GM12878 (cell line): ENCODE results near the gene USP34. TPM values are rescaled to one million over a fixed set of nuclear protein-coding genes. Genes with fewer than 3 reads are reported as not detected.

ENCODE experiments used
- ATAC-seq: fragments of 200-7000 bp; cut with Tn5 transposase; 3 replicates; pipeline ENCODE4 v1.9.1; 2020; ENCODE audit warnings: mild to moderate bottlenecking, moderate library complexity
- BruUV-seq: library from RNA; stranded (reverse); fragments of 400-500 nt; replicated peaks from 2 replicates; lab custom pipeline; 2021; lab: Mats Ljungman, UMichigan
- CTCF ChIA-PET: fragments of 300-600 bp; sonication (Branson Sonifier 250); formaldehyde crosslinking; extraction: SDS; loops from one replicate; lab custom pipeline; 2021; ENCODE audit warnings: inconsistent platforms; lab: Yijun Ruan, JAX
- POLR2A ChIA-PET: fragments of 350-600 bp; formaldehyde crosslinking; extraction: SDS; loops from one replicate; lab custom pipeline; 2021; ENCODE audit warnings: inconsistent platforms; lab: Charles Lee
- RAD21 ChIA-PET: fragments of 300-600 bp; sonication (Branson Sonifier 250); formaldehyde crosslinking; loops from one replicate; lab custom pipeline; 2023; ENCODE audit warnings: antibody characterized with exemption; ENCODE audit not compliant: unreplicated experiment; lab: Charles Lee
- SMC1A ChIA-PET: fragments of 300-600 bp; sonication (Branson Sonifier 250); formaldehyde crosslinking; loops from one replicate; lab custom pipeline; 2023; ENCODE audit not compliant: unreplicated experiment, uncharacterized antibody; lab: Charles Lee
- DNase-seq: peaks from one replicate; pipeline ENCODE4 v3.0.0-alpha.2; 2011; ENCODE audit warnings: low read depth, low spot score
- FAIRE-seq: peaks from 3 replicates; lab custom pipeline; 2011; peaks lifted over from hg19 to GRCh38; lab: Jason Lieb, UNC
- H2AFZ ChIP-seq: 2 replicates; pipeline ENCODE4 v1.6.0; 2011; ENCODE audit warnings: low read depth, low read length, control low read depth; ENCODE audit not compliant: control insufficient read depth
- H3K27ac ChIP-seq: 2 replicates; pipeline ENCODE4 v1.5.1; 2011; ENCODE audit warnings: control low read depth; ENCODE audit not compliant: control insufficient read depth, insufficient read depth
- H3K27me3 ChIP-seq, 2 experiments: replicated peaks in 1 of 2; 2 replicates each; pipeline versions ENCODE4 v1.6.0 to v1.6.1; 2011; ENCODE audit warnings: low read length in 1 of 2; ENCODE audit not compliant: control insufficient read depth in 2 of 2, insufficient read depth in 2 of 2
- H3K36me3 ChIP-seq, 2 experiments: 2 replicates each; pipeline ENCODE4 v1.5.1; 2011; ENCODE audit warnings: low read length in 1 of 2; ENCODE audit not compliant: control insufficient read depth in 2 of 2, insufficient read depth in 2 of 2
- H3K4me1 ChIP-seq: 2 replicates; pipeline ENCODE4 v1.6.1; 2011; ENCODE audit warnings: mild to moderate bottlenecking, low read length, moderate library complexity, mixed read lengths; ENCODE audit not compliant: control insufficient read depth, insufficient read depth
- H3K4me2 ChIP-seq: 2 replicates; pipeline ENCODE4 v1.6.0; 2011; ENCODE audit warnings: control low read depth; ENCODE audit not compliant: control insufficient read depth, insufficient read depth
- H3K4me3 ChIP-seq: fragments of 200-600 bp; sonication (generic); 2 replicates; pipeline ENCODE4 v1.5.1; 2016
- H3K79me2 ChIP-seq: 2 replicates; pipeline ENCODE4 v1.6.0; 2011; ENCODE audit warnings: low read length; ENCODE audit not compliant: control insufficient read depth, insufficient read depth
- H3K9ac ChIP-seq: 2 replicates; pipeline ENCODE4 v1.8.0; 2011; ENCODE audit warnings: low read length, control low read depth, mixed read lengths; ENCODE audit not compliant: control insufficient read depth, insufficient read depth
- H3K9me3 ChIP-seq: replicated peaks from 3 replicates; pipeline ENCODE4 v1.5.1; 2011; ENCODE audit warnings: mild to moderate bottlenecking, low read length; ENCODE audit not compliant: control insufficient read depth, insufficient read depth
- H4K20me1 ChIP-seq: 2 replicates; pipeline ENCODE4 v1.6.0; 2011; ENCODE audit not compliant: control insufficient read depth, insufficient read depth
- EED ChIP-seq: sonication (generic); IDR thresholded peaks from 2 replicates; pipeline ENCODE4 v1.6.1; 2016; ENCODE audit warnings: antibody characterized with exemption, low read depth
- MEF2B ChIP-seq: fragments of 450-650 bp; IDR thresholded peaks from 2 replicates; pipeline ENCODE4 v1.6.1; 2018; ENCODE audit warnings: mild to moderate bottlenecking, moderate library complexity; ENCODE audit not compliant: partially characterized antibody, poor library complexity, severe bottlenecking
- NFIC ChIP-seq: IDR thresholded peaks from 2 replicates; pipeline ENCODE4 v1.6.1; 2012; ENCODE audit warnings: low read depth, mild to moderate bottlenecking, inconsistent platforms, low read length, moderate library complexity
- NRF1 ChIP-seq: conservative IDR thresholded peaks from 2 replicates; pipeline ENCODE4 v1.6.1; 2011; ENCODE audit warnings: mild to moderate bottlenecking, low read depth, low read length, improper control_type of control experiment
- PAX5 ChIP-seq: IDR thresholded peaks from 2 replicates; pipeline ENCODE4 v1.6.1; 2011; ENCODE audit warnings: low read depth, low read length, borderline replicate concordance
- PAX8 ChIP-seq: fragments of 450-650 bp; IDR thresholded peaks from 2 replicates; pipeline ENCODE4 v1.6.1; 2017; ENCODE audit warnings: mild to moderate bottlenecking, moderate library complexity
- USF2 ChIP-seq: IDR thresholded peaks from 2 replicates; pipeline ENCODE4 v1.6.1; 2011; ENCODE audit warnings: low read depth, low read length, improper control_type of control experiment, borderline replicate concordance
- WGBS: methylation state at CpG from one replicate; pipeline ENCODE4 v1.1.6; 2016; ENCODE audit warnings: low lambda C conversion rate; ENCODE audit not compliant: insufficient replicate concordance, insufficient coverage; ENCODE audit errors: missing lambda C conversion rate; 5-methylcytosine and 5-hydroxymethylcytosine counted together
- in situ Hi-C: fragments of 300-500 bp; cut with MboI; formaldehyde crosslinking; loops from 9 replicates; pipeline ENCODE4 v1.14.3; 2018; ENCODE audit warnings: mixed read lengths
- intact Hi-C: fragments of 100-400 bp; cut with micrococcal nuclease; formaldehyde crosslinking; loops from one replicate; pipeline ENCODE4 v1.14.2; 2022; ENCODE audit not compliant: unreplicated experiment
- polyA plus RNA-seq, 11 experiments: library from polyadenylated mRNA; depleted of rRNA in 4 of 11; unstranded in 6 of 11; stranded (reverse) in 5 of 11; fragments of >200 nt; fragmentation: Nextera tagmentation in 4 of 11; fragmentation: Illumina TruSeq in 1 of 11; extraction: Ambion mirVana in 4 of 11; extraction: Trizol in 1 of 11; gene quantifications; 1 replicate in 1 of 11; 2 replicates in 10 of 11; pipeline versions ENCODE4 v1.2.1 to v1.2.3, GENCODE V29; 2011 to 2016; ENCODE audit warnings: inconsistent platforms in 2 of 11, missing spikeins in 2 of 11, low read depth in 1 of 11
- total RNA-seq, 4 experiments: library from RNA; depleted of rRNA in 3 of 4; stranded (reverse); fragments of >200 nt in 3 of 4; fragmentation: Illumina TruSeq in 1 of 4; extraction: Trizol in 1 of 4; gene quantifications; 2 replicates each; pipeline versions ENCODE4 v1.2.1 to v1.2.3, GENCODE V29; 2013 to 2021

Gene USP34
- total and polyA plus RNA-seq, 10 of the 15 experiments (the other 5 are each of a cell fraction or from before 2014, with no cell fraction given), result 26.2 to 106 (median 62.1) TPM

- Histone ChIP-seq H3K79me2 (peaks cover 2% of the 10 kb centered on the region), H3K4me2 (no peak overlapping the region), H3K9me3 (no peaks in the 10 kb centered on the region), H3K4me1 (no peaks in the 10 kb centered on the region), H3K27me3 (no peaks in the 10 kb centered on the region), H3K4me3 (no peak overlapping the region), H3K27ac (no peak overlapping the region), H3K36me3 (peaks cover 0 to 3% of the 10 kb centered on the region in 2 experiments; a peak in 3 of 4 replicates), H4K20me1 (no peaks in the 10 kb centered on the region), H3K9ac (no peak overlapping the region), H2AFZ (no peak overlapping the region)
- no TSS peak for BruUV-seq
- WGBS, result 100% methylated on average over 1 of the region's 1 CpG
- no peak for FAIRE-seq
- TF ChIP-seq USF2, result no peak
- SMC1A ChIA-PET, result interaction anchor here (0.8 kb wide), 1 partner anchor 15 kb away, joined by 4 read pairs; no protein-coding TSS in a partner anchor
- POLR2A ChIA-PET, result interaction anchor here (1.0 kb wide), 1 partner anchor 28 kb away, joined by 9 read pairs; no protein-coding TSS in a partner anchor
- no peak for DNase-seq
- in situ Hi-C loops, result no loop called here
- ATAC-seq, result no peak
- intact Hi-C loops, result no loop called here
- RAD21 ChIA-PET, result interaction anchor here (1.0 kb wide), 2 partner anchors 13 to 17 kb away, joined by 3 to 4 read pairs; no protein-coding TSS in a partner anchor
- CTCF ChIA-PET, result interaction anchor here (0.9 kb wide), 1 partner anchor 11 kb away, joined by 4 read pairs; no protein-coding TSS in a partner anchor
Measured at GRCh38 chr2:61404438-61404837, 66.4 kb downstream of the USP34 start.

GRCh38 chr2:61398413-61398812 lies 72.5 kb downstream of the USP34 start:
- ChIA-PET CTCF (interaction anchor here (1.2 kb wide), 1 partner anchor 21 kb away, joined by 3 read pairs; no protein-coding TSS in a partner anchor), POLR2A (no interaction called here), SMC1A (no interaction called here), RAD21 (interaction anchor here (1.4 kb wide), 1 partner anchor 28 kb away, joined by 4 read pairs; no protein-coding TSS in a partner anchor)
- no peak overlapping the region for H3K9ac ChIP-seq
- no peaks in the 10 kb centered on the region for H3K9me3 ChIP-seq
- ATAC-seq (no peak), FAIRE-seq (no peak), DNase-seq (no peak)
- H3K4me3 ChIP-seq, result no peak overlapping the region
- no peaks in the 10 kb centered on the region for H3K4me1 ChIP-seq
- H3K79me2 ChIP-seq, result no peaks in the 10 kb centered on the region; the same call in 1 of the 2 replicates
- no peaks in the 10 kb centered on the region for H4K20me1 ChIP-seq
- in situ Hi-C loops, result no loop called here
- WGBS, result no CpG with 5 or more reads among the region's 12 CpGs
- no peak for TF ChIP-seq PAX5
- TF ChIP-seq MEF2B, result no peak
- TF ChIP-seq PAX8, result no peak
- TF ChIP-seq EED, result no peak
- no peak for TF ChIP-seq NRF1
- no peak for TF ChIP-seq NFIC
- no peak overlapping the region for H2AFZ ChIP-seq
- intact Hi-C loops, result no loop called here
- no peak overlapping the region for H3K27ac ChIP-seq
- H3K36me3 ChIP-seq, result peaks cover 0 to 3% of the 10 kb centered on the region in 2 experiments; a peak in 2 of 4 replicates
- no peak overlapping the region for H3K4me2 ChIP-seq
- H3K27me3 ChIP-seq, result no peaks in the 10 kb centered on the region
- BruUV-seq, result no TSS peak
